Measurements from ENCODE around the gene CNTN2.

Gene CNTN2

DNA sequence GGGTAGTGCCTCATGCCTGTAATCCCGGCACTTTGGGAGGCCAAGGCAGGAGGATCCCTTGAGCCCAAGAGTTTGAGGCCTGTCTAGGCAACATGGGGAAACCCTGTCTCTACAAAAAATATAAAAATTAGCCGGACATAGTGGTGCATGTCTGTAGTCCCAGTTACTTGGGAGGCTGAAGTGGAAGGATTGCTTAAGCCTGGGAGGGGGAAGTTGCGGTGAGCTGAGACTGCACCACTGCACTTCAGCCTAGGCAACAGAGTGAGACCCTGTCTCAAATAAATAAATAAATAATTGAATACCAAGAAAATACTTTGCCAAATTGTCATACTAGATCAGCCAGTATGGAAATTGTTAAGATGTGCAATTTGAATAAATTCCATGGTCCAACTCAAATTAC, 84.6 kb downstream of the CNTN2 start:
- no peak for DNase-seq (ENCODE audit: low spot score)
